HepG2 (cell line): ENCODE measurements around the gene NECAP2.
"Not testable (repeated sequence)": the region's sequence is repeated elsewhere in the genome, so short reads cannot be mapped to it uniquely, and the experiment has no call there.

Experiments used
- GABPB1 ChIP-seq: IDR thresholded peaks from 2 replicates; pipeline ENCODE4 v1.6.1; 2016; ENCODE audit warnings: mild to moderate bottlenecking, missing genetic modification reagents, moderate library complexity, missing compliant biosample characterization
- TF ChIP-seq, protein P1 (sequence below): sonication (generic); formaldehyde crosslinking; IDR thresholded peaks from 2 replicates; pipeline ENCODE4 v1.4.0; 2020; ENCODE audit warnings: missing genetic modification reagents, borderline replicate concordance

DNA sequence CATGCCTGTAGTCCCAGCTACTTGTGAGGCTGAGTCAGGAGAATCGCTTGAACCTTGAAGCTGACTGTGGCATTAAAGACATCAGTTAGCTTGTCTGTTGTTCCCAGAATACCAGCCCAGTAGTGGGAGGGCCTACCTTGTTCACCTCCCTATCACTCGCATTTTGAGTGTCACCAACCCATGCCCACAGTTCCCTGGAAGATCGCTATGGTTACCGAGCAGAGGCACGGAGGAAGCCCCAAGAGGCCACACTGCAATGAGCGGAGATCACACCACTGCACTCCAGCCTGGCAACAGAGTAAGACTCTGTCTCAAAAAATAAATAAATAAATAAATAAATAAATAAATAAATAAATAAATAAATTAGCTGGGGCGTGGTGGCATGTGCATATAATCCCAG lies 52.4 kb downstream of the NECAP2 start:
- TF ChIP-seq, protein P1, sequence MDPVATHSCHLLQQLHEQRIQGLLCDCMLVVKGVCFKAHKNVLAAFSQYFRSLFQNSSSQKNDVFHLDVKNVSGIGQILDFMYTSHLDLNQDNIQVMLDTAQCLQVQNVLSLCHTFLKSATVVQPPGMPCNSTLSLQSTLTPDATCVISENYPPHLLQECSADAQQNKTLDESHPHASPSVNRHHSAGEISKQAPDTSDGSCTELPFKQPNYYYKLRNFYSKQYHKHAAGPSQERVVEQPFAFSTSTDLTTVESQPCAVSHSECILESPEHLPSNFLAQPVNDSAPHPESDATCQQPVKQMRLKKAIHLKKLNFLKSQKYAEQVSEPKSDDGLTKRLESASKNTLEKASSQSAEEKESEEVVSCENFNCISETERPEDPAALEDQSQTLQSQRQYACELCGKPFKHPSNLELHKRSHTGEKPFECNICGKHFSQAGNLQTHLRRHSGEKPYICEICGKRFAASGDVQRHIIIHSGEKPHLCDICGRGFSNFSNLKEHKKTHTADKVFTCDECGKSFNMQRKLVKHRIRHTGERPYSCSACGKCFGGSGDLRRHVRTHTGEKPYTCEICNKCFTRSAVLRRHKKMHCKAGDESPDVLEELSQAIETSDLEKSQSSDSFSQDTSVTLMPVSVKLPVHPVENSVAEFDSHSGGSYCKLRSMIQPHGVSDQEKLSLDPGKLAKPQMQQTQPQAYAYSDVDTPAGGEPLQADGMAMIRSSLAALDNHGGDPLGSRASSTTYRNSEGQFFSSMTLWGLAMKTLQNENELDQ (CRISPR knock-in tag): not testable (repeated sequence)
- TF ChIP-seq GABPB1 (CRISPR knock-in tag): not testable (repeated sequence)
